ENCODE data around the gene TUBGCP6.

DNA sequence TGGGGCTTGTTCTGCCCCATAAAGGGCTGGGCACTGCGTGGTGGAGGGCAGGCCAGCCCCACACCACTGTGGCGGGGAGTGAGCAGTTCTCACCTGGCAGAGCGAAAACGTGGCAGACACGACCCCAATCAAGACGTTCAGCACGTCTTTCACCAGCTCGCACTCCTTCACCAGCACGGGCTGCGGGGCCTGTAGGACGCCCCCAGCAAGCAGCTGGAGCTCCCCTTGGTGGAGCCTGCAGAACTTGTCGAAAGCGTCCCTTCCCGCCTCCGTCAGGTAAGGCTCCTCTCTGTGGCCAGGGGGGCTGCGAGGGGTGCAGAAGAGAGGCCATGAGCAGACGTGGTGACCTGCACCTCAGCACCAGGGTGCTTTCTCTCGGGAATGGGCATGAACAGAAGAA, 11.6 kb downstream of the TUBGCP6 start:
- no peak for TF ChIP-seq ZNF70 (CRISPR knock-in tag; IDR thresholded peaks at IDR 0.05)
- TF ChIP-seq, protein P1, sequence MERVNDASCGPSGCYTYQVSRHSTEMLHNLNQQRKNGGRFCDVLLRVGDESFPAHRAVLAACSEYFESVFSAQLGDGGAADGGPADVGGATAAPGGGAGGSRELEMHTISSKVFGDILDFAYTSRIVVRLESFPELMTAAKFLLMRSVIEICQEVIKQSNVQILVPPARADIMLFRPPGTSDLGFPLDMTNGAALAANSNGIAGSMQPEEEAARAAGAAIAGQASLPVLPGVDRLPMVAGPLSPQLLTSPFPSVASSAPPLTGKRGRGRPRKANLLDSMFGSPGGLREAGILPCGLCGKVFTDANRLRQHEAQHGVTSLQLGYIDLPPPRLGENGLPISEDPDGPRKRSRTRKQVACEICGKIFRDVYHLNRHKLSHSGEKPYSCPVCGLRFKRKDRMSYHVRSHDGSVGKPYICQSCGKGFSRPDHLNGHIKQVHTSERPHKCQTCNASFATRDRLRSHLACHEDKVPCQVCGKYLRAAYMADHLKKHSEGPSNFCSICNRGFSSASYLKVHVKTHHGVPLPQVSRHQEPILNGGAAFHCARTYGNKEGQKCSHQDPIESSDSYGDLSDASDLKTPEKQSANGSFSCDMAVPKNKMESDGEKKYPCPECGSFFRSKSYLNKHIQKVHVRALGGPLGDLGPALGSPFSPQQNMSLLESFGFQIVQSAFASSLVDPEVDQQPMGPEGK (CRISPR knock-in tag; IDR thresholded peaks at IDR 0.05; ENCODE audit: borderline replicate concordance): no peak
- no peak for TF ChIP-seq ZNF565 (CRISPR knock-in tag; conservative IDR thresholded peaks at IDR 0.05; ENCODE audit: low read depth)
- TF ChIP-seq, protein P2, sequence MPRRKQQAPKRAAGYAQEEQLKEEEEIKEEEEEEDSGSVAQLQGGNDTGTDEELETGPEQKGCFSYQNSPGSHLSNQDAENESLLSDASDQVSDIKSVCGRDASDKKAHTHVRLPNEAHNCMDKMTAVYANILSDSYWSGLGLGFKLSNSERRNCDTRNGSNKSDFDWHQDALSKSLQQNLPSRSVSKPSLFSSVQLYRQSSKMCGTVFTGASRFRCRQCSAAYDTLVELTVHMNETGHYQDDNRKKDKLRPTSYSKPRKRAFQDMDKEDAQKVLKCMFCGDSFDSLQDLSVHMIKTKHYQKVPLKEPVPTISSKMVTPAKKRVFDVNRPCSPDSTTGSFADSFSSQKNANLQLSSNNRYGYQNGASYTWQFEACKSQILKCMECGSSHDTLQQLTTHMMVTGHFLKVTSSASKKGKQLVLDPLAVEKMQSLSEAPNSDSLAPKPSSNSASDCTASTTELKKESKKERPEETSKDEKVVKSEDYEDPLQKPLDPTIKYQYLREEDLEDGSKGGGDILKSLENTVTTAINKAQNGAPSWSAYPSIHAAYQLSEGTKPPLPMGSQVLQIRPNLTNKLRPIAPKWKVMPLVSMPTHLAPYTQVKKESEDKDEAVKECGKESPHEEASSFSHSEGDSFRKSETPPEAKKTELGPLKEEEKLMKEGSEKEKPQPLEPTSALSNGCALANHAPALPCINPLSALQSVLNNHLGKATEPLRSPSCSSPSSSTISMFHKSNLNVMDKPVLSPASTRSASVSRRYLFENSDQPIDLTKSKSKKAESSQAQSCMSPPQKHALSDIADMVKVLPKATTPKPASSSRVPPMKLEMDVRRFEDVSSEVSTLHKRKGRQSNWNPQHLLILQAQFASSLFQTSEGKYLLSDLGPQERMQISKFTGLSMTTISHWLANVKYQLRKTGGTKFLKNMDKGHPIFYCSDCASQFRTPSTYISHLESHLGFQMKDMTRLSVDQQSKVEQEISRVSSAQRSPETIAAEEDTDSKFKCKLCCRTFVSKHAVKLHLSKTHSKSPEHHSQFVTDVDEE (CRISPR knock-in tag; IDR thresholded peaks at IDR 0.05): no peak
- TF ChIP-seq, protein P3, sequence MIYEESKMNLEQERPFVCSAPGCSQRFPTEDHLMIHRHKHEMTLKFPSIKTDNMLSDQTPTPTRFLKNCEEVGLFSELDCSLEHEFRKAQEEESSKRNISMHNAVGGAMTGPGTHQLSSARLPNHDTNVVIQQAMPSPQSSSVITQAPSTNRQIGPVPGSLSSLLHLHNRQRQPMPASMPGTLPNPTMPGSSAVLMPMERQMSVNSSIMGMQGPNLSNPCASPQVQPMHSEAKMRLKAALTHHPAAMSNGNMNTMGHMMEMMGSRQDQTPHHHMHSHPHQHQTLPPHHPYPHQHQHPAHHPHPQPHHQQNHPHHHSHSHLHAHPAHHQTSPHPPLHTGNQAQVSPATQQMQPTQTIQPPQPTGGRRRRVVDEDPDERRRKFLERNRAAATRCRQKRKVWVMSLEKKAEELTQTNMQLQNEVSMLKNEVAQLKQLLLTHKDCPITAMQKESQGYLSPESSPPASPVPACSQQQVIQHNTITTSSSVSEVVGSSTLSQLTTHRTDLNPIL (CRISPR knock-in tag; IDR thresholded peaks at IDR 0.05; ENCODE audit: low read depth): no peak

Measured in SK-N-SH treated with all-trans-retinoic acid at 6 μM for 48 hours (cell line).